ENCODE results near the gene AAMP. TPM values are rescaled to one million over a fixed set of nuclear protein-coding genes. Genes with fewer than 3 reads are reported as not detected.
A peak's percentile ranks its signal among the peaks of the same experiment; 100 is the strongest.

AAMP gene
- polyA plus RNA-seq, 3 donors from 2014 or later = 71.8 to 158 (median 101) TPM

DNA sequence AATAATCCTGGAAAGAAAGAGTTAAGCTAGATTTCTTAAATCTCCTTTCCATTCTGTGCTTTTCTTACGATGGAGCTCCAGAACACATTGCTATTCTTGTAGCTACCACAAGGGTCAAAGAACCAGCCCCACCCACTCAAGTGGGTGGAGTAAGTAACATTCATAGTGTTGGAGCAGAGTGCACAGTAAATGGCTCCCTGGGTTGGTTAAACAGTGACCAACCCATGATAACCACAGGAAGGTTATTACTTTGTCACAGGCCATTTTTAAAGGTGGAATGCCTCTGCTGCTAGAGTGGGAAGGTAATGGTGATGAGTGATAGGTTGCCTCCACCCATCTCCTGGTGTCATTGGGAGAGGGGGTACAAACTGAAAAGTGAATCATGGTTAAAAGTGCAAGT is 39.1 kb downstream of the AAMP start:
- H3K4me3 Mint-ChIP-seq = peak overlapping the region; percentile 75 to 85 (median 82)
- H3K36me3 Mint-ChIP-seq = peaks cover 30 to 66% (median 30%) of the 10 kb centered on the region in 3 donors
- peaks cover 71 to 82% of the 10 kb centered on the region in 2 donors for H3K4me1 Mint-ChIP-seq
- DNase-seq = peak; percentile 79 to 81 (median 80)
- H3K27ac Mint-ChIP-seq = peak overlapping the region; percentile 86 to 97 (median 93)
- no peaks in the 10 kb centered on the region for H3K9me3 Mint-ChIP-seq
- peaks cover 7 to 23% (median 16%) of the 10 kb centered on the region in 3 donors for H3K27me3 Mint-ChIP-seq (ENCODE audit: low read depth in 3 of 3)

DNA sequence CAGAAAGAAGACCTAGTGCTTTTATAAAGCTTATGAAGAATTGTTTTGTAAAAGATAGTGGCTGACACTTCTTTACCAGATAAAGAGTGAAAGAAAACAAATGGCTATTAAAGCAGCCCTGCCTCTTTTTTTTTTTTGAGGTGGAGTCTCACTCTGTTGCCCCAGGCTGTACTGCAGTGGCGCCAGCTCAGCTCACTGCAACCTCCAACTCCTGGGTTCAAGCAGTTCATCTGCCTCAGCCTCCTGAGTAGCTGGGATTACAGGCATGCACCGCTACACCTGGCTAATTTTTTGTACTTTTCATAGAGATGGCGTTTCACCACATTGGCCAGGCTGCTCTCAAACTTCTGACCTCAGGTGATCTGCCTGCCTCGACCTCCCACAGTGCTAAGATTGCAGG is 40.1 kb downstream of the AAMP start:
- peak; percentile 45 to 56 (median 54) for DNase-seq
- Mint-ChIP-seq H3K4me3 (peak overlapping the region; percentile 72 to 85 (median 82)), H3K27ac (peak overlapping the region; percentile 86 to 97 (median 93)), H3K9me3 (no peaks in the 10 kb centered on the region), H3K4me1 (peaks cover 82 to 85% of the 10 kb centered on the region in 2 donors), H3K36me3 (peaks cover 30 to 69% (median 34%) of the 10 kb centered on the region in 3 donors), H3K27me3 (ENCODE audit: low read depth in 3 of 3) (peaks cover 7 to 21% (median 16%) of the 10 kb centered on the region in 3 donors)

DNA sequence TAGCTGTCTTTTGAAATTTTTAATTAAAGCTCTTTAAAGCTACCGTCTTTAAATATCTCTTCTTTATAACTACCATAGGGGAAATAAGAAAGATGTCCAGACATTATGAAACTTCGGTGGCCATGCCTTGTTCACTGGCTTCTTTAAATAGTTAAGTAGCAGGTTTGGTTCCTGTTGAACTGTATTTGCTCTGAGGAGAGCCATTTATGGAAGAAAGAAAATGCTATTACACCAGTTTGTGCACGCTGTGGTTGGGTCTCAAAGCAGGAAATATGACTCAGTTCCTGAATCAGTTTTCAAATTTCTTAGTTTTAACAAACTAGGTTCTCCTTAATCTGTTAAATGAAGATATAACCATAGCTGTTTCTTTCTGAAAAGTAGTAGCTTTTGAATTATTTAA is 40.7 kb downstream of the AAMP start:
- Mint-ChIP-seq H3K4me3 (peak overlapping the region; percentile 75 to 91 (median 82)), H3K36me3 (peaks cover 34 to 69% (median 34%) of the 10 kb centered on the region in 3 donors), H3K27me3 (ENCODE audit: low read depth in 3 of 3) (peaks cover 7 to 19% (median 16%) of the 10 kb centered on the region in 3 donors), H3K9me3 (no peaks in the 10 kb centered on the region), H3K4me1 (peaks cover 83 to 85% of the 10 kb centered on the region in 2 donors), H3K27ac (peak overlapping the region; percentile 86 to 98 (median 94))
- DNase-seq = peak; percentile 62 to 70 (median 68)

DNA sequence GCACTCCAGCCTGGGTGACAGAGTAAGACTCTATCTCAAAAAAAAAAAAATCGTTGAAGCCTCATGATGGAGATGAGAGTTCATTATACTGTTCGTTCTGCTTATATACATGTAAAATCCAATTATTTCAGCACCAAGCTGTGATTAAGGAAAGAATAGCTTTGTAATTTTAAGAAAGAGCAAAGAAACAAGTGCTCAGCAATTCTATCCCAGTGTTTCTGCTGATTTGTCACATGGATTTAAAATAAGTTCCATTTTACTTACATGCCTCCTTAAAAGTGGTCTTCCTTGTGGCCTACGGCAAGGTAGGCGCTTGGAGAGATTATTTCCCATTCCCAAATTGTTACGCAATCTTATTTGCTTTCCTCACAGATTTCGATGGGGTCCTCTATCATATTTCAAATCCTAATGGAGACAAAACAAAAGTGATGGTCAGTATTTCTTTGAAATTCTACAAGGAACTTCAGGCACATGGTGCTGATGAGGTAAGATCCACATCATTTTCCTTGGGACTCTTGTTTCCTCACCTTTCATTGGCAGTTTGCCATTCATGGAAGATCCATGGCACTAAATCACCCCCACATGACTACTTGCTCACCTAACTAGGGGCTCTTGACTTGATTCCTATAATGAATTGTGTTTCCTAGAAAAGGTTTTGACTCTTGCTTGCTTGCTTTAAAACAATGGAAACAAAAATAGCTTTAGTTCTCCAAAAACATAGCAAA is 41.4 kb downstream of the AAMP start:
- Mint-ChIP-seq H3K27me3 (ENCODE audit: low read depth in 3 of 3) (peaks cover 7 to 19% (median 14%) of the 10 kb centered on the region in 3 donors), H3K9me3 (no peaks in the 10 kb centered on the region), H3K36me3 (peaks cover 30 to 67% (median 32%) of the 10 kb centered on the region in 3 donors), H3K4me1 (peaks cover 85 to 86% of the 10 kb centered on the region in 2 donors), H3K4me3 (peak overlapping the region; percentile 75 to 91 (median 82)), H3K27ac (peak overlapping the region; percentile 86 to 98 (median 94))
- no peak for DNase-seq

DNA sequence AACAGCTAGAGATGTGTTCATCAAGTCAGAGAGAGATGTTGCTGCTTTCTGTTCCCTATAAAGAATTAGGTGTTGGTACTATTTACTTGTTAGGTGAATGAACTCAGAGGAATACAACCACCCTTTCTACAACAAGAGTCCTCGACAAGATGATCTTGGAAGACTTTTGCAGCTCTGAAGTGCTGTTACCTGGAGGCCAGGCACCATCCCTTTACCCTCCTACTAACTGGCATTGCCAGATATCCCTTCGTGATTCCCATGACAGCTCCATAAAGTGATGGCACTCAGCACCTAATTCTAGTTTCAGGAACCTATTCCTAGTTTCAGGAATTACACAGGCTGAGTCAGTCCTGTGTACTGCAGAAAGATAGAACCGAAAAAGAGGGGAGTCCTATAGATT is 43.0 kb downstream of the AAMP start:
- Mint-ChIP-seq H3K27ac (peak overlapping the region; percentile 65 to 96 (median 87)), H3K27me3 (ENCODE audit: low read depth in 3 of 3) (peaks cover 7 to 16% (median 14%) of the 10 kb centered on the region in 3 donors), H3K36me3 (peaks cover 27 to 59% (median 29%) of the 10 kb centered on the region in 3 donors), H3K4me1 (peaks cover 90 to 93% of the 10 kb centered on the region in 2 donors), H3K4me3 (peak overlapping the region in 4 of 5 donors; percentile 27 to 69 (median 48)), H3K9me3 (no peaks in the 10 kb centered on the region)
- no peak for DNase-seq

DNA sequence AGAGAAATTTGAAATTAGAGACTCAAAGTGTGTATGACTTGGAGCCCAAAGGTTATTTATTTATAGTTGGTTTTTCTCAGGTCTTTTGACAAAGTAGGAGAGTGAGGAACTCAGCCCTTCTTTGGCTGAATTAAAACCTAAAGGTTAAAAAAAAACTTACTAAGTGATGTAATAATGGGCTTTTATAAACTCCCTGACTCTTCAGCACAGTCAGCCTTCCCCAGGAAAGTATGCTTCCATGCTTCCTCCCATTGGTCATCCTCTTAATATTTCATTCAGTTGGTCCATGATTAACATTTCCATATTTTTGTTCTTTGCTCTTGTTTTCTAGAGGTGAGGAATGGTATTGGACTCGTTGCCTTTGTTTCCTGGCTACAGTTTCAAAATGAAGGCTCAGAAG is 45.8 kb downstream of the AAMP start:
- DNase-seq = no peak
- H3K27ac Mint-ChIP-seq = peak overlapping the region; percentile 94 to 100 (median 99)
- H3K36me3 Mint-ChIP-seq = peaks cover 23 to 51% (median 29%) of the 10 kb centered on the region in 3 donors
- peaks cover 0 to 12% (median 0%) of the 10 kb centered on the region in 3 donors for H3K27me3 Mint-ChIP-seq (ENCODE audit: low read depth in 3 of 3)
- H3K4me3 Mint-ChIP-seq = peak overlapping the region; percentile 64 to 98 (median 72)
- peaks cover 97% of the 10 kb centered on the region in 2 donors for H3K4me1 Mint-ChIP-seq
- no peaks in the 10 kb centered on the region for H3K9me3 Mint-ChIP-seq

DNA sequence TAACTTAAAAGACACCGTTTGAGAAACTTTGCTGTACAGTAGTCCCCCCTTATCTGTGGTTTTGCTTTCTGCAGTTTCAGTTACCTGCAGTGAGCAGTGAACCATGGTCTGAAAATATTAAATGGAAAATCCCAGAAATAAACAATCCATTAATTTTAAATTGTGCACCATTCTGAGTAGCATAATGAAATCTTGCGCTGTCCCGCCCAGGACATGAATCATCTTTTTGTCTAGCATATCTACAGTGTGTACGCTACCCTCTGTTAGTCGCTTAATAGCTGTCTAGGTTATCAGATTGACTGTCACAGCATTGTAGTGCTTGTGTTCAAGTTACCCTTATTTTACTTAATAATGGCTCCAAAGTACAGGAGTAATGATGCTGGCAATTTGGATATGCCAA is 46.9 kb downstream of the AAMP start:
- H3K27me3 Mint-ChIP-seq (ENCODE audit: low read depth in 3 of 3) = peaks cover 0 to 16% (median 7%) of the 10 kb centered on the region in 3 donors
- H3K4me1 Mint-ChIP-seq = peaks cover 92 to 96% of the 10 kb centered on the region in 2 donors
- H3K9me3 Mint-ChIP-seq = no peaks in the 10 kb centered on the region
- H3K27ac Mint-ChIP-seq = peak overlapping the region; percentile 94 to 100 (median 99)
- peak in 1 of 3 donors; percentile 32 for DNase-seq
- H3K4me3 Mint-ChIP-seq = peak overlapping the region; percentile 70 to 98 (median 74)
- H3K36me3 Mint-ChIP-seq = peaks cover 19 to 43% (median 25%) of the 10 kb centered on the region in 3 donors

DNA sequence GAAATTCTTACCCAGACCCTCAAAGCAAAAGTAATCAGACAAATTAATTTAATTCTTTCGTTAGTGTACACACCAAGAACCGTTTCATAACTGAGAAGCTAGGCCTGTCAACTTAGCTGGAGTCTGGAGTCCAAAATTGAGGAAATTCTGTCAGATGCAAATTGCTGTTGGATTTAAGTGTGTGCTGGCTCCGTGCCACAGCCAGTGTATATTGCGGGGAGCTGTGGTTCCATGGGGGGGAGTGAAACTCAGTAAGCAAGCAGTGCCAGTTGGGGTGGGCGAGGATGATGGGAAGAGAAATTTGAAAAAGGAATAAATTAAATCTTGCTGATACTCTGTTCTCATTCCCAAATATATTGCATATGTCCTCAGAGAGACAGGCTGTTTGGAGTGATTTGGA is 48.9 kb downstream of the AAMP start:
- Mint-ChIP-seq H3K9me3 (no peaks in the 10 kb centered on the region), H3K4me3 (peak overlapping the region; percentile 90 to 99 (median 97)), H3K36me3 (peaks cover 11 to 29% (median 19%) of the 10 kb centered on the region in 3 donors), H3K27me3 (ENCODE audit: low read depth in 3 of 3) (peaks cover 13 to 36% (median 26%) of the 10 kb centered on the region in 3 donors), H3K4me1 (peaks cover 83 to 88% of the 10 kb centered on the region in 2 donors), H3K27ac (peak overlapping the region; percentile 94 to 100 (median 99))
- no peak for DNase-seq

DNA sequence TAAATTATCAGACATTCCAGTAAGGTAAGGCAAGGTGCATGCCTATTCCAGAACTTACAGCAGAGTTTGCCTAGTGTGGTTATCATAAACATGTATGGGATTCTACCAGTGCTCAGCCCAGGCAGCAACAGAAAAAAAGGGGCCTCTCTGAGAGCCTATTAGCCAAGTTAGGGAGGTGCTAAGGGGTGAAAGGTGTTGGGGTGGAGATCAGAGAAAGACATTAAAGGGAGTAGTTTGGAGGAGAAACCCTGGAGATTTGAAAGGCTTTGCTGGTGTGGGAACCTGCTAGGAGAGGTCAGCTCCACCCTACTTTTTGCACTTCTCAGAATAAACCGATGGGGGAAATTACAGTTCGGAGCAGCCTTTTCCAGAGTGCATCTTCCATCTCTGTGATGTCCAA is 50.0 kb downstream of the AAMP start:
- Mint-ChIP-seq H3K9me3 (no peaks in the 10 kb centered on the region), H3K27ac (peak overlapping the region; percentile 94 to 100 (median 99)), H3K4me1 (peaks cover 75 to 82% of the 10 kb centered on the region in 2 donors), H3K36me3 (peaks cover 10 to 19% (median 11%) of the 10 kb centered on the region in 3 donors), H3K27me3 (ENCODE audit: low read depth in 3 of 3) (peaks cover 14 to 45% (median 27%) of the 10 kb centered on the region in 3 donors), H3K4me3 (peak overlapping the region; percentile 90 to 99 (median 97))
- no peak for DNase-seq

DNA sequence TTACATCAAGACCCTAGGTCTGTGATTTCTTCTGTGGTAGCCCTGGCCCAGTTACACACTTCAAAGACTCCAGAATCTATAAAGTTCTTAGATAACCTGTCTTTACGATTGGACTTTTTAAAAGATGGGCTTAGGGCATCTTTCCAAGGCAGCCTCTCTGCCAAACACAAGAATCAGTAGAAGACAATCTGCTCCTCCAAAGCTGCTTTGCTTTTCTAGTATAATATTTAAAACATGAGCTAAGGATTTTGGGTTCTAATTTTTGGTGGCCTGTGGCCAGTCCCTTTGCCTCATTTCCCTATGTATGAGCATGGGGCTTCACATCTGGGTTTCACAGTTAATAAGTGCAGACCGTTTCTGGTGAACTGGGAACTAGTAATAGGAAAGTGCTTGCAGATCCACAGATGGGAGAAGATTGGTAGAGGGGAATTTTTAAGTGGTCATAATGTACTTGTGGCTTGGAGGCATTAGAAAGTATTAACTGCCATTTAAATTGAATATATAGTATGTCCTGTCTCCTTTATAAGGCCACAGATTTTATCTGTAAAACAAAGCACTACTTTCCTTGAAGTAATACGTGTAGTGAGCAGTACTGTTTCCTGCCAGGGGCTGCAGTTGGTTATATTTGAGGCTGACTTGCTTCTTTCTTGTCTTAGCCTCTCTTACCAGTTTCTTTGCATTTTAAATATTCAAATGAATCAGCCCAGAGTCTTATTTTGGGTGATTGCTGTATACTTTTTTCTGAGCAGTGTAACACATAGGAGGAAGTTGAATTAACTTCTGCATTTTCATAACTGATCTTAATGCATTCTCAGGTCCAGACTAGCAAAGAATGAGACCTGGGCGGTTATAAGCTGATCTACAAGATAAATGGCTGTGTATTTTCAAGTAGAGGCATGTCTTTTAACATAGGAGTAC is 51.4 kb downstream of the AAMP start:
- peak in 1 of 3 donors; percentile 39 for DNase-seq
- peaks cover 4 to 9% (median 7%) of the 10 kb centered on the region in 3 donors for H3K36me3 Mint-ChIP-seq
- H3K9me3 Mint-ChIP-seq = peaks cover 0 to 1% (median 0%) of the 10 kb centered on the region in 6 donors
- H3K27me3 Mint-ChIP-seq (ENCODE audit: low read depth in 3 of 3) = peaks cover 14 to 45% (median 30%) of the 10 kb centered on the region in 3 donors
- H3K27ac Mint-ChIP-seq = peak overlapping the region; percentile 94 to 100 (median 99)
- H3K4me3 Mint-ChIP-seq = peak overlapping the region; percentile 90 to 99 (median 97)
- peaks cover 62 to 71% of the 10 kb centered on the region in 2 donors for H3K4me1 Mint-ChIP-seq

DNA sequence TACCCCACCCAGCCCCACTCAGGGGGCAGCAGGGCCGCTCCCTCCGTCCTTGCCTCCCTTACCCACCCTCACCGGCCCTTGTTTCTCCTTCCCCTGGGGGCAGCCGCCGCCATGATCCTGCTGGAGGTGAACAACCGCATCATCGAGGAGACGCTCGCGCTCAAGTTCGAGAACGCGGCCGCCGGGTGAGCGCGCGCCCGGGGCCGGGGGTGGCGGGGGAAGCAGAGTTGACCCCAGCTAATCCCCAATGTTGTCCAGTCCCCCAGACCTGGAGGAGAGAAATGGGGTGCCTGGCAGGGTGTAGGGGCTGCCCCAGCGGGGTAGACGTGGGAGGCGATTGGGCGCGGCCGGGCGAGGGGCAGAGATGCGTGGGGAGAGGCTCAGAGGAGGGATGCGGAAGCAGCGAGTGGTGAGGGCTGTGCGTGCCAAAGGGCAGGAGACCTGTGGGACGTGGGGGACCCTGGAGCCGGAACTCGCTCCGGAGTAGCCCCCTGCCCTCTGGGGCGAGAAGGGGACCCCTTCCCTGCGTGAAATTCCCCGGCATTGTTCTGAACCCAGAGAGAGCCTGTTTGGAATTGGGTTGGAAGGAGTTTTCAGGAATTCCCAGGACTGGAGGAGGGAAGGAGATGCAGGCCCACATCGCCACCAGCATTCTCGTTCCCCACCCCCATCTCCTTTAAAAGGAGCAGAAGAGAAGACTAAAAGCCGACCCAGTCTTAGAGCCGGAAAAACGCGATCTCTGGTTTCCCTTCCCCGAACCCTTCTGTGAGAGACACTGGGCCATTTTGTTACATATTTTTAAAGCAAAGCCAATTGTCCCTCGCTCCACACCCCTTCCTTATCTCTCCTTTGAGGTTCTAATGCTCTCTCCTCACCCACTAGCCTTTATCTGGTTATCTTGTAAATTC is 52.3 kb downstream of the AAMP start:
- peak overlapping the region; percentile 94 to 100 (median 99) for H3K27ac Mint-ChIP-seq
- peaks cover 4 to 9% (median 5%) of the 10 kb centered on the region in 3 donors for H3K36me3 Mint-ChIP-seq
- H3K4me1 Mint-ChIP-seq = peaks cover 53 to 62% of the 10 kb centered on the region in 2 donors
- peak overlapping the region; percentile 90 to 99 (median 97) for H3K4me3 Mint-ChIP-seq
- H3K27me3 Mint-ChIP-seq (ENCODE audit: low read depth in 3 of 3) = peaks cover 14 to 45% (median 30%) of the 10 kb centered on the region in 3 donors
- peak; percentile 70 to 74 (median 73) for DNase-seq
- peaks cover 0 to 1% (median 0%) of the 10 kb centered on the region in 6 donors for H3K9me3 Mint-ChIP-seq

DNA sequence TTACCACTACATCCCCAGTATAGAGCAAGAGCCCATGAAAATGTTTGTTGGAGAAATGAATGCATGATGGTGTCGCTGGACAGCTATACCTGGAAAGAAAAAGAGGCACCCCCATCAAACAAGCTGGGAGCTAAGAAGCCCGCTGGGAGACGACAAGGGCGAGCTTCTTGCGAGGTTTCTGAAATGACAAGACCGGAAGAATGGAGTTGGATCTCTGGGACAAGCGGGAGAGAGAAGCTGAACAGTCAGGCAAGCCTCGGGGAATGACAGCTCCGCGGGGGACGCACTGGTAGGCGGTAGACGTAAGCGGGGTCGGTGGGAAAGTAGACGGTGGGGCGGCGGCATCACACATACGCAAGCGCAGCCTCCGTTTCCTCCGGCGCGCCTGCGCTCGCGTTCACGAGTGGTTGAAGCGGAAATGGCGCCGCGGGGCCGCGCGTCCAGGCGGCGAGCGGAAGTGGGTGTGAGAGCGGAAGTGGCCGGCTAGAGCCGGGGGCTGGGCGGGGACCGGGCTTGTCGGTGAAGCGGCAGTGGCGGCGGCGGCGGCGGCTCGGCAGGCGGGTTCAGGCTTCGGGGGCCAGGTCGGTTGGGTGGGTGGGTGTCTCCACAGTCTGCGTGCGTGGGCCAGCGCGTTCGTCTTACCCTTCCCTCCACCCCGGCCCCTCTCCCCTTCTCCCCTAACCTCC is 53.1 kb downstream of the AAMP start, which contains the start of gene ARPC2:
Gene ARPC2 (plus strand): TSS at position 516 of the 686 bp plus-strand sequence. CDS start 282 bp downstream, outside the sequence.
- H3K4me1 Mint-ChIP-seq = peaks cover 45 to 54% of the 10 kb centered on the region in 2 donors
- H3K9me3 Mint-ChIP-seq = peaks cover 0 to 1% (median 0%) of the 10 kb centered on the region in 6 donors
- peak within 1 kb of the TSS; percentile 90 to 99 (median 97) for H3K4me3 Mint-ChIP-seq

More for the DNA sequence above, 53.1 kb downstream of the AAMP start, which contains the start of gene ARPC2:
- Mint-ChIP-seq H3K27me3 (ENCODE audit: low read depth in 3 of 3) (peaks cover 14 to 45% (median 30%) of the 10 kb centered on the region in 3 donors), H3K27ac (peak within 1 kb of the TSS; percentile 94 to 100 (median 99)), H3K36me3 (peaks cover 5 to 9% (median 7%) of the 10 kb centered on the region in 3 donors)
- peak; percentile 98 to 99 (median 98) for DNase-seq

Measured in immature natural killer cell (primary cell).